GM23338 (cell line): Measurements from ENCODE around the gene SLC16A11. TPM values are rescaled to one million over a fixed set of nuclear protein-coding genes. Genes with fewer than 3 reads are reported as not detected.

Source experiments
- ATAC-seq: fragments of 200-7000 bp; cut with Tn5 transposase; 3 replicates; pipeline ENCODE4 v1.9.1; 2020
- DNase-seq: peaks from one replicate; pipeline ENCODE4 v3.0.0-alpha.2; 2015; ENCODE audit warnings: low spot score
- H2AFZ ChIP-seq: fragments of 200-600 bp; sonication (generic); 2 replicates; pipeline ENCODE4 v1.8.0; 2016; ENCODE audit warnings: antibody characterized with exemption, mild to moderate bottlenecking, moderate library complexity
- H3F3A ChIP-seq: fragments of 200-600 bp; sonication (generic); replicated peaks from 2 replicates; pipeline ENCODE4 v1.8.0; 2017; ENCODE audit warnings: antibody characterized with exemption, mixed run types, low read depth
- H3K27ac ChIP-seq: fragments of 200-600 bp; sonication (generic); 2 replicates; pipeline ENCODE4 v1.6.1; 2016; ENCODE audit warnings: low read depth
- H3K27me3 ChIP-seq: fragments of 200-600 bp; sonication (generic); 2 replicates; pipeline ENCODE4 v1.8.0; 2016; ENCODE audit warnings: mild to moderate bottlenecking, mixed run types, moderate library complexity; ENCODE audit not compliant: insufficient read depth
- H3K36me3 ChIP-seq: fragments of 200-600 bp; sonication (generic); 2 replicates; pipeline ENCODE4 v1.8.0; 2016; ENCODE audit warnings: mild to moderate bottlenecking; ENCODE audit not compliant: insufficient read depth
- H3K4me1 ChIP-seq: fragments of 200-600 bp; sonication (generic); 2 replicates; pipeline ENCODE4 v1.8.0; 2016; ENCODE audit warnings: mild to moderate bottlenecking, moderate library complexity; ENCODE audit not compliant: insufficient read depth
- H3K4me2 ChIP-seq: fragments of 200-600 bp; sonication (generic); 2 replicates; pipeline ENCODE4 v1.7.1; 2017; ENCODE audit warnings: mixed run types
- H3K4me3 ChIP-seq: fragments of 200-600 bp; sonication (generic); 2 replicates; pipeline ENCODE4 v1.6.1; 2016; ENCODE audit warnings: mixed run types
- H3K79me2 ChIP-seq: fragments of 200-600 bp; sonication (generic); replicated peaks from 2 replicates; pipeline ENCODE4 v1.8.0; 2017; ENCODE audit warnings: mild to moderate bottlenecking; ENCODE audit not compliant: insufficient read depth
- H3K9me2 ChIP-seq: fragments of 200-600 bp; sonication (generic); 2 replicates; pipeline ENCODE4 v1.8.0; 2017; ENCODE audit not compliant: insufficient read depth
- H4K20me1 ChIP-seq: fragments of 200-600 bp; sonication (generic); replicated peaks from 2 replicates; pipeline ENCODE4 v1.8.0; 2017; ENCODE audit warnings: mild to moderate bottlenecking; ENCODE audit not compliant: insufficient read depth
- H3K27ac Mint-ChIP-seq: 2 replicates; pipeline ENCODE4 v1.8.0; 2020; ENCODE audit warnings: inconsistent platforms, mild to moderate bottlenecking, moderate library complexity, mixed read lengths
- H3K27me3 Mint-ChIP-seq: 3 replicates; pipeline ENCODE4 v1.8.0; 2022; ENCODE audit warnings: low read depth, mild to moderate bottlenecking, moderate library complexity, mixed read lengths, inconsistent platforms; ENCODE audit not compliant: insufficient read depth, poor library complexity
- H3K36me3 Mint-ChIP-seq: 3 replicates; pipeline ENCODE4 v1.8.0; 2021; ENCODE audit warnings: low read depth, mild to moderate bottlenecking, inconsistent platforms, moderate library complexity, mixed read lengths
- H3K4me1 Mint-ChIP-seq: 3 replicates; pipeline ENCODE4 v1.8.0; 2020; ENCODE audit warnings: mild to moderate bottlenecking, inconsistent platforms, mixed read lengths
- H3K4me3 Mint-ChIP-seq: 3 replicates; pipeline ENCODE4 v1.8.0; 2021; ENCODE audit warnings: moderate library complexity, mild to moderate bottlenecking, inconsistent platforms, mixed read lengths
- H3K9me3 Mint-ChIP-seq: 3 replicates; pipeline ENCODE4 v1.8.0; 2020; ENCODE audit warnings: moderate library complexity, mild to moderate bottlenecking, inconsistent platforms, mixed read lengths
- CREB1 ChIP-seq: fragments of 250-450 bp; sonication (Bioruptor Pico); IDR thresholded peaks from 2 replicates; pipeline ENCODE4 v1.5.0; 2020; ENCODE audit warnings: low read depth, mild to moderate bottlenecking, moderate library complexity
- CTCF ChIP-seq, 2 experiments: fragments of 200-600 bp in 1 of 2; sonication (generic) in 1 of 2; conservative IDR thresholded peaks; 2 replicates each; pipeline versions ENCODE4 v1.5.1 to v1.6.1; 2016 to 2017; ENCODE audit warnings: antibody characterized with exemption in 2 of 2, low read depth in 2 of 2, mild to moderate bottlenecking in 2 of 2, moderate library complexity in 1 of 2
- EZH2phosphoT487 ChIP-seq: fragments of 200-600 bp; sonication (generic); IDR thresholded peaks from one replicate; pipeline ENCODE4 v1.8.1; 2018; ENCODE audit warnings: antibody characterized with exemption; ENCODE audit not compliant: unreplicated experiment
- JUNB ChIP-seq: IDR thresholded peaks from one replicate; pipeline ENCODE4 v1.6.1; 2016; ENCODE audit warnings: antibody characterized with exemption; ENCODE audit not compliant: unreplicated experiment
- POLR2AphosphoS5 ChIP-seq: IDR thresholded peaks from 2 replicates; pipeline ENCODE4 v1.6.1; 2016; ENCODE audit warnings: antibody characterized with exemption, low read depth
- polyA plus RNA-seq: library from polyadenylated mRNA; unstranded; fragments of >200 nt; fragmentation: Nextera tagmentation; extraction: Ambion mirVana; gene quantifications from 2 replicates; pipeline ENCODE4 v1.2.1, GENCODE V29; 2016
- total RNA-seq: library from RNA; depleted of rRNA; stranded (reverse); fragments of >200 nt; shearing (Covaris generic); gene quantifications from 2 replicates; pipeline ENCODE4 v1.2.3, GENCODE V29; 2014

SLC16A11 gene
- total and polyA plus RNA-seq, 2 experiments from 2014 or later, result 0.42 to 0.68 TPM

- peaks cover 13% of the 10 kb centered on the region for H3K36me3 Mint-ChIP-seq
- peak overlapping the region; percentile 94 for H3K4me2 ChIP-seq
These were observed 20.1 kb downstream of the SLC16A11 start for GRCh38 chr17:7023576-7024401.

GRCh38 chr17:7022781-7023571, 20.9 kb downstream of the SLC16A11 start, which contains the start of gene BCL6B:
Gene BCL6B, plus strand, starts transcription at chr17:7023050. Its CDS starts 622 bp downstream, at chr17:7023672.
- H2AFZ ChIP-seq, result peak within 1 kb of the TSS; percentile 99
- H3K27ac Mint-ChIP-seq, result no peak within 1 kb of the TSS

More at GRCh38 chr17:7023576-7024401, 20.1 kb downstream of the SLC16A11 start:
- no peak for TF ChIP-seq JUNB
- peak; percentile 90 for TF ChIP-seq CREB1 (CRISPR knock-in tag)
- TF ChIP-seq POLR2AphosphoS5, result peak; percentile 70
- Mint-ChIP-seq H3K4me1 (peaks cover 37% of the 10 kb centered on the region), H3K9me3 (no peaks in the 10 kb centered on the region; the same call in 2 of the 3 replicates), H3K27me3 (peaks cover 37% of the 10 kb centered on the region), H3K4me3 (peak overlapping the region; percentile 75), H3K27ac (no peak overlapping the region)
- Histone ChIP-seq H3F3A (peaks cover 6% of the 10 kb centered on the region; the same call in 1 of the 2 replicates), H4K20me1 (no peaks in the 10 kb centered on the region; the same call in 1 of the 2 replicates), H3K4me1 (peaks cover 35% of the 10 kb centered on the region), H3K4me3 (peak overlapping the region; percentile 74), H2AFZ (peak overlapping the region; percentile 96), H3K36me3 (no peaks in the 10 kb centered on the region), H3K27ac (no peak overlapping the region), H3K79me2 (no peaks in the 10 kb centered on the region), H3K27me3 (peaks cover 34% of the 10 kb centered on the region), H3K9me2 (no peaks in the 10 kb centered on the region)
- ATAC-seq (peak; percentile 46), DNase-seq (peak; percentile 98)

GRCh38 chr17:7021993-7022778, 21.7 kb downstream of the SLC16A11 start:
- H3K36me3 ChIP-seq, result no peaks in the 10 kb centered on the region
- peak overlapping the region; percentile 94 for H3K4me2 ChIP-seq
- peaks cover 45% of the 10 kb centered on the region for H3K4me1 Mint-ChIP-seq

More at GRCh38 chr17:7022781-7023571, 20.9 kb downstream of the SLC16A11 start, which contains the start of gene BCL6B:
- peak within 1 kb of the TSS; percentile 74 for H3K4me3 ChIP-seq
- H3F3A ChIP-seq, result peaks cover 6% of the 10 kb centered on the region; the same call in 1 of the 2 replicates
- no peaks in the 10 kb centered on the region; the same call in 2 of the 3 replicates for H3K9me3 Mint-ChIP-seq
- peak; percentile 30 for ATAC-seq
- DNase-seq, result peak; percentile 68
- H3K4me1 Mint-ChIP-seq, result peaks cover 43% of the 10 kb centered on the region
- peaks cover 37% of the 10 kb centered on the region for H3K4me1 ChIP-seq
- TF ChIP-seq EZH2phosphoT487, result no peak
- H3K27me3 ChIP-seq, result peaks cover 34% of the 10 kb centered on the region
- peak within 1 kb of the TSS; percentile 75 for H3K4me3 Mint-ChIP-seq
- no peaks in the 10 kb centered on the region for H3K9me2 ChIP-seq
- H3K4me2 ChIP-seq, result peak within 1 kb of the TSS; percentile 94
- no peak within 1 kb of the TSS for H3K27ac ChIP-seq
- H3K79me2 ChIP-seq, result no peaks in the 10 kb centered on the region
- peaks cover 37% of the 10 kb centered on the region for H3K27me3 Mint-ChIP-seq
- no peaks in the 10 kb centered on the region for H3K36me3 ChIP-seq
- no peaks in the 10 kb centered on the region; the same call in 1 of the 2 replicates for H4K20me1 ChIP-seq
- peaks cover 13% of the 10 kb centered on the region for H3K36me3 Mint-ChIP-seq

More at GRCh38 chr17:7021993-7022778, 21.7 kb downstream of the SLC16A11 start:
- no peak overlapping the region for H3K27ac Mint-ChIP-seq
- peaks cover 34% of the 10 kb centered on the region for H3K27me3 ChIP-seq
- H3F3A ChIP-seq, result peaks cover 6% of the 10 kb centered on the region; the same call in 1 of the 2 replicates
- peaks cover 19% of the 10 kb centered on the region for H3K36me3 Mint-ChIP-seq
- no peaks in the 10 kb centered on the region for H3K9me2 ChIP-seq
- TF ChIP-seq EZH2phosphoT487, result no peak
- peak; percentile 75 to 87 for TF ChIP-seq CTCF (conservative IDR thresholded peaks at IDR 0.05; ENCODE audit: low read depth in 2 of 2)
- no peaks in the 10 kb centered on the region for H3K79me2 ChIP-seq
- ATAC-seq (peak; percentile 73), DNase-seq (peak; percentile 90)
- peak overlapping the region; percentile 99 for H2AFZ ChIP-seq
- H4K20me1 ChIP-seq, result no peaks in the 10 kb centered on the region; the same call in 1 of the 2 replicates
- H3K27ac ChIP-seq, result no peak overlapping the region
- H3K4me3 Mint-ChIP-seq, result peak overlapping the region; percentile 75
- H3K9me3 Mint-ChIP-seq, result no peaks in the 10 kb centered on the region; the same call in 2 of the 3 replicates
- H3K27me3 Mint-ChIP-seq, result peaks cover 37% of the 10 kb centered on the region
- peak overlapping the region; percentile 74 for H3K4me3 ChIP-seq
- peaks cover 37% of the 10 kb centered on the region for H3K4me1 ChIP-seq
